ENCODE measurements around the gene GCM1.

The GCM1 gene

DNA sequence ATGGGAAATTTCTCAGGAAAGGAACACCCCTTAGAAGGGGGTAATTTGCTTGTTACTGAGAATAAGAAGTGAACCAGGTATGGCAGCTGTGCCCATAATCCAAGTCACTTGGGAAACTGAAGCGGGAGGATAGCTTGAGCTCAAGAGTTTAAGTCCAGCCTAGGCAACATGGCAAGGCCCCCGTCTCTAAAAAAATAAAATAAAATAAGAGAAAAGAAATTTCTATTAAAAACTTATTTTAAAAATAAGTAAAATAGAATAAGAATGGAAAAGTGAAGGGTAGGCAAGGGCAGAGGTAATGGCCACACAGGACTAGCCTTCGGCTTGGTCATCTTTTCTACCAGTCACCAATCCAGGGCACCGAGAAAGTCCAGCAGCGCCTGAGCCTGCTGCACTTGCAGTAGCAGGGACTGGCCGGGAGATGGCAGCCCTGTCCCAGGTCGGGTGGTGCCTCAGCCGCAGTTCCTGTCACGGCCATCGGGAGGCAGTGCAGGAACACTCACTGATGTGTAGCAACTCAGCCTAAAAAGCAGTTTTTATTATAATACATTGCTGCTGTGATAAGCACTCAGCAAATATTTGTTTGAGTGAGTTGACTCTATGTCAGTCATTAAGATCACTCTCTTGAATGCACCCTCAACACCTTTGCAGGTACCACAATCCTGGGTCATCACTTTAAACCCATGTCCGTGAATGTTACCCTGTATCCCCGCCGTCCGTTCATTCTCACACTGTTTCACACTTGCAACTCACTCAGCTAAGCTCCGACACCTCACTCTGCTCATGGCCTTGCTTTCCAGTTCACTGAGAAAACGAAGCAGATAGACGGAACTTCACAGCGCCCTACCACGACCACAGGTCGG is 23.2 kb upstream of the GCM1 start (continued):
- TF ChIP-seq, protein P1, sequence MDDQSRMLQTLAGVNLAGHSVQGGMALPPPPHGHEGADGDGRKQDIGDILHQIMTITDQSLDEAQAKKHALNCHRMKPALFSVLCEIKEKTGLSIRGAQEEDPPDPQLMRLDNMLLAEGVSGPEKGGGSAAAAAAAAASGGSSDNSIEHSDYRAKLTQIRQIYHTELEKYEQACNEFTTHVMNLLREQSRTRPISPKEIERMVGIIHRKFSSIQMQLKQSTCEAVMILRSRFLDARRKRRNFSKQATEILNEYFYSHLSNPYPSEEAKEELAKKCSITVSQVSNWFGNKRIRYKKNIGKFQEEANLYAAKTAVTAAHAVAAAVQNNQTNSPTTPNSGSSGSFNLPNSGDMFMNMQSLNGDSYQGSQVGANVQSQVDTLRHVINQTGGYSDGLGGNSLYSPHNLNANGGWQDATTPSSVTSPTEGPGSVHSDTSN (CRISPR knock-in tag; IDR thresholded peaks at IDR 0.05), result peak; percentile 89; the same call in 1 of the 2 replicates
- TF ChIP-seq, protein P2, sequence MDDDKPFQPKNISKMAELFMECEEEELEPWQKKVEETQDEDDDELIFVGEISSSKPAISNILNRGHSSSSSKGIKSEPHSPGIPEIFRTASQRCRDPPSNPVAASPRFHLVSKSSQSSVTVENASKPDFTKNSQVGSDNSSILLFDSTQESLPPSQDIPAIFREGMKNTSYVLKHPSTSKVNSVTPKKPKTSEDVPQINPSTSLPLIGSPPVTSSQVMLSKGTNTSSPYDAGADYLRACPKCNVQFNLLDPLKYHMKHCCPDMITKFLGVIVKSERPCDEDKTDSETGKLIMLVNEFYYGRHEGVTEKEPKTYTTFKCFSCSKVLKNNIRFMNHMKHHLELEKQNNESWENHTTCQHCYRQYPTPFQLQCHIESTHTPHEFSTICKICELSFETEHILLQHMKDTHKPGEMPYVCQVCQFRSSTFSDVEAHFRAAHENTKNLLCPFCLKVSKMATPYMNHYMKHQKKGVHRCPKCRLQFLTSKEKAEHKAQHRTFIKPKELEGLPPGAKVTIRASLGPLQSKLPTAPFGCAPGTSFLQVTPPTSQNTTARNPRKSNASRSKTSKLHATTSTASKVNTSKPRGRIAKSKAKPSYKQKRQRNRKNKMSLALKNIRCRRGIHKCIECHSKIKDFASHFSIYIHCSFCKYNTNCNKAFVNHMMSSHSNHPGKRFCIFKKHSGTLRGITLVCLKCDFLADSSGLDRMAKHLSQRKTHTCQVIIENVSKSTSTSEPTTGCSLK (tag by site-specific recombination; IDR thresholded peaks at IDR 0.05), result no peak
- TF ChIP-seq, protein P3, sequence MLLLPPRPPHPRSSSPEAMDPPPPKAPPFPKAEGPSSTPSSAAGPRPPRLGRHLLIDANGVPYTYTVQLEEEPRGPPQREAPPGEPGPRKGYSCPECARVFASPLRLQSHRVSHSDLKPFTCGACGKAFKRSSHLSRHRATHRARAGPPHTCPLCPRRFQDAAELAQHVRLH (tag by site-specific recombination; IDR thresholded peaks at IDR 0.05), result no peak
- TF ChIP-seq KLF8 (tag by site-specific recombination; IDR thresholded peaks at IDR 0.05) (no peak), ZNF549 (tag by site-specific recombination; IDR thresholded peaks at IDR 0.05) (no peak), ZNF791 (tag by site-specific recombination; IDR thresholded peaks at IDR 0.05) (no peak), ZBTB20 (tag by site-specific recombination; IDR thresholded peaks at IDR 0.05) (no peak), YY1 (tag by site-specific recombination; IDR thresholded peaks at IDR 0.05) (no peak), ZNF169 (tag by site-specific recombination; IDR thresholded peaks at IDR 0.05) (no peak), SCRT2 (tag by site-specific recombination; IDR thresholded peaks at IDR 0.05) (0 out of 2 replicates have a peak, but pooled peaks have one; percentile 44), REPIN1 (tag by site-specific recombination; IDR thresholded peaks at IDR 0.05; ENCODE audit: low read depth) (peak; percentile 65; the same call in 1 of the 2 replicates), BCL11B (tag by site-specific recombination; IDR thresholded peaks at IDR 0.05; ENCODE audit: low read depth) (no peak), ZNF354C (tag by site-specific recombination; IDR thresholded peaks at IDR 0.05; ENCODE audit: borderline replicate concordance, low read depth) (no peak), ZNF426 (tag by site-specific recombination; IDR thresholded peaks at IDR 0.05) (no peak), ZNF366 (tag by site-specific recombination; conservative IDR thresholded peaks at IDR 0.05) (no peak), KLF10 (tag by site-specific recombination; IDR thresholded peaks at IDR 0.05) (0 out of 2 replicates have a peak, but pooled peaks have one; percentile 13)
- TF ChIP-seq, protein P4, sequence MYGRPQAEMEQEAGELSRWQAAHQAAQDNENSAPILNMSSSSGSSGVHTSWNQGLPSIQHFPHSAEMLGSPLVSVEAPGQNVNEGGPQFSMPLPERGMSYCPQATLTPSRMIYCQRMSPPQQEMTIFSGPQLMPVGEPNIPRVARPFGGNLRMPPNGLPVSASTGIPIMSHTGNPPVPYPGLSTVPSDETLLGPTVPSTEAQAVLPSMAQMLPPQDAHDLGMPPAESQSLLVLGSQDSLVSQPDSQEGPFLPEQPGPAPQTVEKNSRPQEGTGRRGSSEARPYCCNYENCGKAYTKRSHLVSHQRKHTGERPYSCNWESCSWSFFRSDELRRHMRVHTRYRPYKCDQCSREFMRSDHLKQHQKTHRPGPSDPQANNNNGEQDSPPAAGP (tag by site-specific recombination; IDR thresholded peaks at IDR 0.05), result no peak
- TF ChIP-seq, protein P5, sequence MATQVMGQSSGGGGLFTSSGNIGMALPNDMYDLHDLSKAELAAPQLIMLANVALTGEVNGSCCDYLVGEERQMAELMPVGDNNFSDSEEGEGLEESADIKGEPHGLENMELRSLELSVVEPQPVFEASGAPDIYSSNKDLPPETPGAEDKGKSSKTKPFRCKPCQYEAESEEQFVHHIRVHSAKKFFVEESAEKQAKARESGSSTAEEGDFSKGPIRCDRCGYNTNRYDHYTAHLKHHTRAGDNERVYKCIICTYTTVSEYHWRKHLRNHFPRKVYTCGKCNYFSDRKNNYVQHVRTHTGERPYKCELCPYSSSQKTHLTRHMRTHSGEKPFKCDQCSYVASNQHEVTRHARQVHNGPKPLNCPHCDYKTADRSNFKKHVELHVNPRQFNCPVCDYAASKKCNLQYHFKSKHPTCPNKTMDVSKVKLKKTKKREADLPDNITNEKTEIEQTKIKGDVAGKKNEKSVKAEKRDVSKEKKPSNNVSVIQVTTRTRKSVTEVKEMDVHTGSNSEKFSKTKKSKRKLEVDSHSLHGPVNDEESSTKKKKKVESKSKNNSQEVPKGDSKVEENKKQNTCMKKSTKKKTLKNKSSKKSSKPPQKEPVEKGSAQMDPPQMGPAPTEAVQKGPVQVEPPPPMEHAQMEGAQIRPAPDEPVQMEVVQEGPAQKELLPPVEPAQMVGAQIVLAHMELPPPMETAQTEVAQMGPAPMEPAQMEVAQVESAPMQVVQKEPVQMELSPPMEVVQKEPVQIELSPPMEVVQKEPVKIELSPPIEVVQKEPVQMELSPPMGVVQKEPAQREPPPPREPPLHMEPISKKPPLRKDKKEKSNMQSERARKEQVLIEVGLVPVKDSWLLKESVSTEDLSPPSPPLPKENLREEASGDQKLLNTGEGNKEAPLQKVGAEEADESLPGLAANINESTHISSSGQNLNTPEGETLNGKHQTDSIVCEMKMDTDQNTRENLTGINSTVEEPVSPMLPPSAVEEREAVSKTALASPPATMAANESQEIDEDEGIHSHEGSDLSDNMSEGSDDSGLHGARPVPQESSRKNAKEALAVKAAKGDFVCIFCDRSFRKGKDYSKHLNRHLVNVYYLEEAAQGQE (tag by site-specific recombination; IDR thresholded peaks at IDR 0.05), result peak; percentile 42; the same call in 1 of the 2 replicates
- TF ChIP-seq, protein P6, sequence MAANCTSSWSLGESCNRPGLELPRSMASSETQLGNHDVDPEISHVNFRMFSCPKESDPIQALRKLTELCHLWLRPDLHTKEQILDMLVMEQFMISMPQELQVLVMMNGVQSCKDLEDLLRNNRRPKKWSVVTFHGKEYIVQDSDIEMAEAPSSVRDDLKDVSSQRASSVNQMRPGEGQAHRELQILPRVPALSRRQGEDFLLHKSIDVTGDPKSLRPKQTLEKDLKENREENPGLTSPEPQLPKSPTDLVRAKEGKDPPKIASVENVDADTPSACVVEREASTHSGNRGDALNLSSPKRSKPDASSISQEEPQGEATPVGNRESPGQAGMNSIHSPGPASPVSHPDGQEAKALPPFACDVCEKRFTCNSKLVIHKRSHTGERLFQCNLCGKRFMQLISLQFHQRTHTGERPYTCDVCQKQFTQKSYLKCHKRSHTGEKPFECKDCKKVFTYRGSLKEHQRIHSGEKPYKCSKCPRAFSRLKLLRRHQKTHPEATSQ (tag by site-specific recombination; IDR thresholded peaks at IDR 0.05), result no peak
- TF ChIP-seq, protein P7, sequence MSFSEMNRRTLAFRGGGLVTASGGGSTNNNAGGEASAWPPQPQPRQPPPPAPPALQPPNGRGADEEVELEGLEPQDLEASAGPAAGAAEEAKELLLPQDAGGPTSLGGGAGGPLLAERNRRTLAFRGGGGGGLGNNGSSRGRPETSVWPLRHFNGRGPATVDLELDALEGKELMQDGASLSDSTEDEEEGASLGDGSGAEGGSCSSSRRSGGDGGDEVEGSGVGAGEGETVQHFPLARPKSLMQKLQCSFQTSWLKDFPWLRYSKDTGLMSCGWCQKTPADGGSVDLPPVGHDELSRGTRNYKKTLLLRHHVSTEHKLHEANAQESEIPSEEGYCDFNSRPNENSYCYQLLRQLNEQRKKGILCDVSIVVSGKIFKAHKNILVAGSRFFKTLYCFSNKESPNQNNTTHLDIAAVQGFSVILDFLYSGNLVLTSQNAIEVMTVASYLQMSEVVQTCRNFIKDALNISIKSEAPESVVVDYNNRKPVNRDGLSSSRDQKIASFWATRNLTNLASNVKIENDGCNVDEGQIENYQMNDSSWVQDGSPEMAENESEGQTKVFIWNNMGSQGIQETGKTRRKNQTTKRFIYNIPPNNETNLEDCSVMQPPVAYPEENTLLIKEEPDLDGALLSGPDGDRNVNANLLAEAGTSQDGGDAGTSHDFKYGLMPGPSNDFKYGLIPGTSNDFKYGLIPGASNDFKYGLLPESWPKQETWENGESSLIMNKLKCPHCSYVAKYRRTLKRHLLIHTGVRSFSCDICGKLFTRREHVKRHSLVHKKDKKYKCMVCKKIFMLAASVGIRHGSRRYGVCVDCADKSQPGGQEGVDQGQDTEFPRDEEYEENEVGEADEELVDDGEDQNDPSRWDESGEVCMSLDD (tag by site-specific recombination; IDR thresholded peaks at IDR 0.05), result no peak
- TF ChIP-seq, protein P8, sequence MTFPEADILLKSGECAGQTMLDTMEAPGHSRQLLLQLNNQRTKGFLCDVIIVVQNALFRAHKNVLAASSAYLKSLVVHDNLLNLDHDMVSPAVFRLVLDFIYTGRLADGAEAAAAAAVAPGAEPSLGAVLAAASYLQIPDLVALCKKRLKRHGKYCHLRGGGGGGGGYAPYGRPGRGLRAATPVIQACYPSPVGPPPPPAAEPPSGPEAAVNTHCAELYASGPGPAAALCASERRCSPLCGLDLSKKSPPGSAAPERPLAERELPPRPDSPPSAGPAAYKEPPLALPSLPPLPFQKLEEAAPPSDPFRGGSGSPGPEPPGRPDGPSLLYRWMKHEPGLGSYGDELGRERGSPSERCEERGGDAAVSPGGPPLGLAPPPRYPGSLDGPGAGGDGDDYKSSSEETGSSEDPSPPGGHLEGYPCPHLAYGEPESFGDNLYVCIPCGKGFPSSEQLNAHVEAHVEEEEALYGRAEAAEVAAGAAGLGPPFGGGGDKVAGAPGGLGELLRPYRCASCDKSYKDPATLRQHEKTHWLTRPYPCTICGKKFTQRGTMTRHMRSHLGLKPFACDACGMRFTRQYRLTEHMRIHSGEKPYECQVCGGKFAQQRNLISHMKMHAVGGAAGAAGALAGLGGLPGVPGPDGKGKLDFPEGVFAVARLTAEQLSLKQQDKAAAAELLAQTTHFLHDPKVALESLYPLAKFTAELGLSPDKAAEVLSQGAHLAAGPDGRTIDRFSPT (tag by site-specific recombination; IDR thresholded peaks at IDR 0.05), result no peak

Data from HEK293 (cell line).